ENCODE results near the gene CHD5. TPM values are rescaled to one million over a fixed set of nuclear protein-coding genes. Genes with fewer than 3 reads are reported as not detected.
A peak's percentile ranks its signal among the peaks of the same experiment; 100 is the strongest.

The CHD5 gene
- total and polyA plus RNA-seq, 5 donors from 2014 or later, result not detected

DNA sequence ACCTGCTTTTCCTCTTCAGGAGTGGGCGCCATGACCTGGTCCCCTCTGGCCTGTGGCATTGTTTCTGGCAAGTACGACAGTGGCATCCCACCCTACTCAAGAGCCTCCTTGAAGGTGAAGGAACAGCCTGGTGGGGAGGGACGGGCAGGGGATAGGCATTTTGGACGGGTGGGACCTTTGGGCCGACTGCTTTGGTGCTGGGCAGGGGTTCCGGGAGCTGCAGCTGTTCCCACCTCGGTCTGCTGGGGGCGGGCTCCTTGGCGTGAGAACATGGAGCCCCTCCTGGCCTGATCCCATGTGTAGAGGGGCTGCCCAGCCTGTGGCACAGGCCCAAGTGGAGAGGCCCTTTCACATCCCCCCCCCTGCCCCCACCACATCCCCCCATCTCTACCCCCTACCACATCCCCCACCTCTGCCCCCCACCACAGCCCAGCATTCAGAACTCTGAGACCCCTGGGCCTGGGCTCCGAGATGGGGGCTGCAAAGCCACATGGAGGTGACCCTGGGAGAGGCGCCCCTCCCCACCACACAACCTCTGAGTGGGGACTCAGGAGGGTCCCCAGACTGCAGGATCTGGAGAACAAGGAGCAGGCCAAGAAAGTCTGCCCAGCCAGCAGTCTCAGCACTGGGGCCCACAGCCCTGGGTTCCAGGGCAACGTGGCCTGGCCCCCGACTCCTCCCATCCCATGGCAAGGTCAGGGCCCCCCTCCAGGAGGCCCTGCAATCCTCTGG lies 84.4 kb downstream of the CHD5 start:
- Mint-ChIP-seq H3K4me1 (peaks cover 0 to 4% (median 2%) of the 10 kb centered on the region in 4 donors), H3K27me3 (no peaks in the 10 kb centered on the region), H3K36me3 (peaks cover 25% of the 10 kb centered on the region), H3K9me3 (no peaks in the 10 kb centered on the region), H3K27ac (no peak overlapping the region), H3K4me3 (no peak overlapping the region)
- Histone ChIP-seq H3K9me3 (ENCODE audit: control insufficient read depth in 2 of 2, low read length in 2 of 2) (no peaks in the 10 kb centered on the region), H3K4me1 (ENCODE audit: control insufficient read depth, insufficient read depth, low read length, poor library complexity, severe bottlenecking) (no peaks in the 10 kb centered on the region), H3K27ac (ENCODE audit: insufficient read depth, low read length, poor library complexity, severe bottlenecking) (no peak overlapping the region), H3K27me3 (ENCODE audit: control insufficient read depth, insufficient read depth, low read length) (no peaks in the 10 kb centered on the region), H3K4me3 (ENCODE audit: low read depth, low read length) (no peak overlapping the region), H3K36me3 (ENCODE audit: control insufficient read depth, insufficient read depth, low read length) (peaks cover 53% of the 10 kb centered on the region)
- DNase-seq (no peak), ATAC-seq (ENCODE audit: low read depth in 2 of 2) (no peak)

DNA sequence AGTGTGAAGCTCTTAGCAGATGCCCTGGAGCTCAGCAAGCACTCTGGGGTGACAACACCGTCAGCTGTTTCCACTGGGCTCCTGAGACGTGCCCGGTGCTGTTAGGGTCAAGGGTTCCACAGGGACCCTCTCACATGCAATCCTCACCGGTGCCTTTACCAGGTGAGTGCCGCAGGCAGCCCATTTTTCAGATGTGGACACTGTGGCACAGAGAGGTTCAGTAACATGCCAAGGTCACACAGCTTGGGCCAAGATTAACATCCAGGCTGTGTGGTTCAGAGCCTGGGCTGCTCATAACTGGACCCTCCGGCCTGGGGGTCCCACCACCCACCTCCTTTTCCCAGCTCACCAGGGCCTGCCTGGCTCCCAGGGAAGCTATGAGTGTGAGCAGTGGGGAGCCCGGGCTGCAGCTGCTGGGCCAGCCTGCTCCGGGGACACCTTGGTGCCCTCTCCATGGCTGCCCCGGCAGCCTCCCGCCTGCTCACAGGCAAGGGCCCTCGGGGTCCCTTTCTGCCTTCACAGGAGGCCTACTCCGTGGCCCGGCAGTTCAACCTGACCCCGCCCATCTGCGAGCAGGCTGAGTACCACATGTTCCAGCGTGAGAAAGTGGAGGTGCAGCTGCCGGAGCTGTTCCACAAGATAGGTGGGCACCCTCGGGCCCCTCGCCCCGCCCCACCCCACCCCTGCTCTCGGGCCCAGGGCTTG lies 85.2 kb downstream of the CHD5 start:
- Mint-ChIP-seq H3K36me3 (peaks cover 26% of the 10 kb centered on the region), H3K4me1 (peaks cover 0 to 4% (median 2%) of the 10 kb centered on the region in 4 donors), H3K27ac (no peak overlapping the region), H3K27me3 (no peaks in the 10 kb centered on the region), H3K4me3 (no peak overlapping the region), H3K9me3 (no peaks in the 10 kb centered on the region)
- DNase-seq, result no peak
- no peaks in the 10 kb centered on the region for H3K4me1 ChIP-seq (ENCODE audit: control insufficient read depth, insufficient read depth, low read length, poor library complexity, severe bottlenecking)
- H3K4me3 ChIP-seq (ENCODE audit: low read depth, low read length), result no peak overlapping the region
- no peak for ATAC-seq (ENCODE audit: low read depth in 2 of 2)
- H3K9me3 ChIP-seq (ENCODE audit: control insufficient read depth in 2 of 2, low read length in 2 of 2), result no peaks in the 10 kb centered on the region
- H3K36me3 ChIP-seq (ENCODE audit: control insufficient read depth, insufficient read depth, low read length), result peaks cover 57% of the 10 kb centered on the region
- no peak overlapping the region for H3K27ac ChIP-seq (ENCODE audit: insufficient read depth, low read length, poor library complexity, severe bottlenecking)
- H3K27me3 ChIP-seq (ENCODE audit: control insufficient read depth, insufficient read depth, low read length), result no peaks in the 10 kb centered on the region

DNA sequence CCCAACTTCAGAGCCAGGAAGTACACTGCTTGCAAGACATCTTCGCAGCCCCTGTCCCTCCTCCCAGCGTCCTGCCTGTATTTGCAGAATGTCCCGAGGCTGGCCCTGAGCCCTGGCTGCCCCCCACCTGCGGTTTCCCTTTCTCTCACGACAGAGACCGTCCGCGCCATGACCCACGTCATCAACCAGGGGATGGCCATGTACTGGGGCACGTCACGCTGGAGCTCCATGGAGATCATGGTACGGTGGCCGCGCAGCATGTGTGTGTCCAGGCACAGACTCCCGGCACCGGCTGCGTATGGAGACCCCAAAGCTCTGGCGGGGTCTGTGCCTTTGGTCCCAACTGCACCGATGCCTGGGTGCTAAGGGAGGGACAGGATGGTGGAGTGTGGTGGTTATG lies 85.9 kb downstream of the CHD5 start:
- peaks cover 63% of the 10 kb centered on the region for H3K36me3 ChIP-seq (ENCODE audit: control insufficient read depth, insufficient read depth, low read length)
- H3K9me3 ChIP-seq (ENCODE audit: control insufficient read depth in 2 of 2, low read length in 2 of 2), result no peaks in the 10 kb centered on the region
- H3K9me3 Mint-ChIP-seq, result no peaks in the 10 kb centered on the region
- no peaks in the 10 kb centered on the region for H3K4me1 ChIP-seq (ENCODE audit: control insufficient read depth, insufficient read depth, low read length, poor library complexity, severe bottlenecking)
- peaks cover 29% of the 10 kb centered on the region for H3K36me3 Mint-ChIP-seq
- H3K27me3 Mint-ChIP-seq, result no peaks in the 10 kb centered on the region
- H3K27me3 ChIP-seq (ENCODE audit: control insufficient read depth, insufficient read depth, low read length), result no peaks in the 10 kb centered on the region
- H3K4me3 ChIP-seq (ENCODE audit: low read depth, low read length), result no peak overlapping the region
- no peak for ATAC-seq (ENCODE audit: low read depth in 2 of 2)
- H3K4me1 Mint-ChIP-seq, result peaks cover 0 to 4% (median 2%) of the 10 kb centered on the region in 4 donors
- H3K27ac Mint-ChIP-seq, result no peak overlapping the region
- H3K4me3 Mint-ChIP-seq, result peak overlapping the region in 1 of 4 donors; percentile 51
- no peak for DNase-seq
- H3K27ac ChIP-seq (ENCODE audit: insufficient read depth, low read length, poor library complexity, severe bottlenecking), result no peak overlapping the region

DNA sequence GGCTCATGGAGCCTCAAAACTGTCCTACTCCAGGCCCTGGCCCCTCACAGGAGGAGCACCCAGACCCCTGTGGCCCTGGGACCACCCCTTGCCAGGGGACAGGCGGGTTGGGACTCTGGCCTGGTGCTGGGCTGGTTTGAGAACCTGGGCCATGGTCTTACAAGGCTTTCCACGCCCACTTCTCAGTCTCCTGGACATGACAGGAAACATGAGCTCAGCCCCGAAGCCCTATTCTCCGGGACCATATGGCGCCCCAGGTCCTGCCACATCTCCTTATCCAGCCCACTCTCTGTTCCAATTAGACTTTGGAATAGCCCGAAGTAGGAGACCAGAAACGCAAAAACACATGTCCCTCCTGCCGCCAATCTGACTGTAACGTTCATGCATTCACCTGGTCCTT lies 86.5 kb downstream of the CHD5 start:
- DNase-seq (no peak), ATAC-seq (ENCODE audit: low read depth in 2 of 2) (no peak)
- Mint-ChIP-seq H3K27me3 (no peaks in the 10 kb centered on the region), H3K9me3 (no peaks in the 10 kb centered on the region), H3K36me3 (peaks cover 29% of the 10 kb centered on the region), H3K4me1 (peaks cover 0 to 4% (median 2%) of the 10 kb centered on the region in 4 donors), H3K27ac (no peak overlapping the region), H3K4me3 (no peak overlapping the region)
- no peaks in the 10 kb centered on the region for H3K4me1 ChIP-seq (ENCODE audit: control insufficient read depth, insufficient read depth, low read length, poor library complexity, severe bottlenecking)
- H3K36me3 ChIP-seq (ENCODE audit: control insufficient read depth, insufficient read depth, low read length), result peaks cover 63% of the 10 kb centered on the region
- no peak overlapping the region for H3K27ac ChIP-seq (ENCODE audit: insufficient read depth, low read length, poor library complexity, severe bottlenecking)
- no peaks in the 10 kb centered on the region for H3K27me3 ChIP-seq (ENCODE audit: control insufficient read depth, insufficient read depth, low read length)
- no peak overlapping the region for H3K4me3 ChIP-seq (ENCODE audit: low read depth, low read length)
- H3K9me3 ChIP-seq (ENCODE audit: control insufficient read depth in 2 of 2, low read length in 2 of 2), result no peaks in the 10 kb centered on the region

- Mint-ChIP-seq H3K36me3 (peaks cover 23% of the 10 kb centered on the region), H3K27ac (no peak overlapping the region), H3K27me3 (no peaks in the 10 kb centered on the region), H3K4me3 (no peak overlapping the region), H3K4me1 (peaks cover 0 to 4% (median 2%) of the 10 kb centered on the region in 4 donors), H3K9me3 (no peaks in the 10 kb centered on the region)
- H3K36me3 ChIP-seq (ENCODE audit: control insufficient read depth, insufficient read depth, low read length), result peaks cover 59% of the 10 kb centered on the region
- H3K4me3 ChIP-seq (ENCODE audit: low read depth, low read length), result no peak overlapping the region
- H3K27me3 ChIP-seq (ENCODE audit: control insufficient read depth, insufficient read depth, low read length), result no peaks in the 10 kb centered on the region
- DNase-seq (no peak), ATAC-seq (ENCODE audit: low read depth in 2 of 2) (no peak)
- H3K9me3 ChIP-seq (ENCODE audit: control insufficient read depth in 2 of 2, low read length in 2 of 2), result no peaks in the 10 kb centered on the region
- no peak overlapping the region for H3K27ac ChIP-seq (ENCODE audit: insufficient read depth, low read length, poor library complexity, severe bottlenecking)
- H3K4me1 ChIP-seq (ENCODE audit: control insufficient read depth, insufficient read depth, low read length, poor library complexity, severe bottlenecking), result no peaks in the 10 kb centered on the region
Observed at GRCh38 chr1:6093071-6093470, 87.0 kb downstream of the CHD5 start.

GRCh38 chr1:6092211-6092610 lies 87.9 kb downstream of the CHD5 start:
- Mint-ChIP-seq H3K9me3 (no peaks in the 10 kb centered on the region), H3K4me1 (no peaks in the 10 kb centered on the region), H3K4me3 (no peak overlapping the region), H3K27me3 (no peaks in the 10 kb centered on the region), H3K27ac (no peak overlapping the region), H3K36me3 (peaks cover 17% of the 10 kb centered on the region)
- no peaks in the 10 kb centered on the region for H3K4me1 ChIP-seq (ENCODE audit: control insufficient read depth, insufficient read depth, low read length, poor library complexity, severe bottlenecking)
- H3K27ac ChIP-seq (ENCODE audit: insufficient read depth, low read length, poor library complexity, severe bottlenecking), result no peak overlapping the region
- H3K9me3 ChIP-seq (ENCODE audit: control insufficient read depth in 2 of 2, low read length in 2 of 2), result no peaks in the 10 kb centered on the region
- H3K27me3 ChIP-seq (ENCODE audit: control insufficient read depth, insufficient read depth, low read length), result no peaks in the 10 kb centered on the region
- ATAC-seq (ENCODE audit: low read depth in 2 of 2) (no peak), DNase-seq (no peak)
- H3K4me3 ChIP-seq (ENCODE audit: low read depth, low read length), result no peak overlapping the region
- H3K36me3 ChIP-seq (ENCODE audit: control insufficient read depth, insufficient read depth, low read length), result peaks cover 53% of the 10 kb centered on the region

DNA sequence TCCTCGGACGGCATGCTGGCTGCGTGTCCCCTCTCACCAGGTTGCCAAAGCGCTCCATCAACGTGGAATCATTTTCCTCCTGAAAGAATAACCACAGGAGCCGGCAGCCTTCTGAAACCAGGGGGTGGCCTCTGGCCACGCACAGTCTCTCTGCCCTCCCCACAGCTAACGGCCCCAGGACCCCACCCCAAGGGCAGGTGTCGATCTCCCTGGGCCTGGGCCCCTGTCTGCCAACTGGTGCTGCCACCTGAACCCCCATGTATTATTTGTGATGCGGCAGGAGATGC lies 88.4 kb downstream of the CHD5 start:
- Histone ChIP-seq H3K4me3 (ENCODE audit: low read depth, low read length) (no peak overlapping the region), H3K36me3 (ENCODE audit: control insufficient read depth, insufficient read depth, low read length) (peaks cover 51% of the 10 kb centered on the region), H3K4me1 (ENCODE audit: control insufficient read depth, insufficient read depth, low read length, poor library complexity, severe bottlenecking) (no peaks in the 10 kb centered on the region), H3K27me3 (ENCODE audit: control insufficient read depth, insufficient read depth, low read length) (no peaks in the 10 kb centered on the region), H3K27ac (ENCODE audit: insufficient read depth, low read length, poor library complexity, severe bottlenecking) (no peak overlapping the region), H3K9me3 (ENCODE audit: control insufficient read depth in 2 of 2, low read length in 2 of 2) (no peaks in the 10 kb centered on the region)
- H3K4me3 Mint-ChIP-seq, result no peak overlapping the region
- no peaks in the 10 kb centered on the region for H3K9me3 Mint-ChIP-seq
- H3K27ac Mint-ChIP-seq, result peak overlapping the region in 1 of 3 donors; percentile 51
- peaks cover 0 to under 1% (median 0%) of the 10 kb centered on the region in 4 donors for H3K4me1 Mint-ChIP-seq
- H3K36me3 Mint-ChIP-seq, result peaks cover 19% of the 10 kb centered on the region
- DNase-seq, result no peak
- ATAC-seq (ENCODE audit: low read depth in 2 of 2), result no peak
- no peaks in the 10 kb centered on the region for H3K27me3 Mint-ChIP-seq

Data from CD4-positive, CD25-positive, alpha-beta regulatory T cell (primary cell).